HG02870 (cell line): ENCODE results near the gene RFX5.
"Not testable (repeated sequence)": the region's sequence is repeated elsewhere in the genome, so short reads cannot be mapped to it uniquely, and the experiment has no call there.

Source experiments
- ATAC-seq: cut with Tn5 transposase; IDR thresholded peaks from one replicate; pipeline ENCODE4 v1.9.1; 2021; ENCODE audit warnings: mild to moderate bottlenecking, moderate library complexity; ENCODE audit not compliant: unreplicated experiment

RFX5 gene

DNA sequence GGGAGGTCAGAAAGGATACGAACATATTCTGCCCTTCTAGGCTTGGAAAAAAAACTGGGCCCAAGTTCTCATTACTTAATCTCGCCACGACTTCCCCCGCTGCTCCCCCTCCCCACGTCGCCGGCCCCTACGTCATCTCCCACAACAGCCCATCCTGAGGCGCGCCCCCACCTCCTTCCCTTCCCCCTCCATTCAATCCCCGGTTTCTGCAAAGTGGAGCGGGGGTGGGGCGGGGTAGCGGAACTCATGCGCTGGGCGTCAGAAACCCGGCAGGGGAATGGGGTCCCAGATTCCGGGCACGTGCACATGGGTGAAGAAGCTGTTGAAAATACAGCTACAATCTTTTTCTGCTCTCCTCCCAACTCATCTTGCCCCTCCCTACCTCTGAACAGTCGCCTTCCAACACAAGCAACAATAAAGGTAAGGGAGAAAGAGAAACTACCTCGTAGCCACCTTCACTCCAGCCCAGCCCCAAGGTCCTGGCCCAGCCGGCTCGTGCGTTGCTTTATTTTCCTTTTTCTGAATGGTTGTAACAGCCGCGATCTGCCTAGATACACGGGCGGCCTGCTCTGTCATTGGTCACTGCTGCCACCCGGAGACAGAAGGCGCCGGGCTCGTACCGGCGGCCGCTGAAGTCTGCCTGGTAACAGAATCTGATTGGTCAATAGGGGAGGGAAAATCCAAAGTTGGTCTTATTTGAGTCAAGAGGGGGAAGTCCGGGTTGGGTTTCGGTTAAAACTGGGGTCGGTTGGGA is at the start of gene RFX5:
TSS of gene RFX5 (minus strand) at position 484 of the 754 bp plus-strand sequence. CDS start 932 bp downstream, outside the sequence.
- peak; percentile 92 for ATAC-seq

DNA sequence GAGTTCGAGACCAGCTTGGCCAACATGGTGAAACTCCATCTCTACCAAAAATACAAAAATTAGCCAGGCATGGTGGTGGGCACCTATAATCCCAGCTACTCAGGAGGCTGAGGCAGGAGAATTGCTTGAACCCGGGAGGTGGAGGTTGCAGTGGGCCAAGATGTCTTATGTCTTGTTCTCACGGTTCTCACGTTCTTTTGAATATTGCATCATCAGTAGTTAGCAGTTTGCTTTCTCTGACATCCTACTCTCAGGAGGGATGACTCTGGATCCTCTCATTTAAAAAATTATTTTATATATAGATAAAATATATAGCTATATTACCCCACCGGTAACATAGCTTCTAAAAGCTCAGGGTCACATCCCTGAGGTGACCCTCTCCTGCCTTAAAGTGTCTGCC is 49.2 kb upstream of the RFX5 start:
- ATAC-seq = not testable (repeated sequence)

DNA sequence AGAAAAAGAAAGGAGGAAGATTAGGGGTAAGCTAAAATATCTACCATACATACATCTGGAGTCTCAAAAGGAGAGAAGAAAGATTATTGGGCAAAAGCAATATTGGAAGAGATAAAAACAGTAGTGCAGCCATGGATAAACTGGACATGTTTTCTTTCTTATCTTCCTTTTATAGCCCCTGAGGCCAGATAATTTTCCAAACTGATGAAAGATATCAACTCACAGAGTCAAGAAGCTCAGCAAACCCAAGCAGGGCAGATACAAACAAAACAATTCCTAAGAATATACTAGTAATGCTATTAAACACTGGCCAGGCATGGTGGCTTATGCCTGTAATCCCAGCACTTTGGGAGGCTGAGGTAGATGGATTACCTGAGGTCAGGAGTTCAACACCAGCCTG is 46.5 kb upstream of the RFX5 start:
- ATAC-seq = no peak

GRCh38 chr1:151391079-151391563 is 44.1 kb upstream of the RFX5 start:
- ATAC-seq = no peak

DNA sequence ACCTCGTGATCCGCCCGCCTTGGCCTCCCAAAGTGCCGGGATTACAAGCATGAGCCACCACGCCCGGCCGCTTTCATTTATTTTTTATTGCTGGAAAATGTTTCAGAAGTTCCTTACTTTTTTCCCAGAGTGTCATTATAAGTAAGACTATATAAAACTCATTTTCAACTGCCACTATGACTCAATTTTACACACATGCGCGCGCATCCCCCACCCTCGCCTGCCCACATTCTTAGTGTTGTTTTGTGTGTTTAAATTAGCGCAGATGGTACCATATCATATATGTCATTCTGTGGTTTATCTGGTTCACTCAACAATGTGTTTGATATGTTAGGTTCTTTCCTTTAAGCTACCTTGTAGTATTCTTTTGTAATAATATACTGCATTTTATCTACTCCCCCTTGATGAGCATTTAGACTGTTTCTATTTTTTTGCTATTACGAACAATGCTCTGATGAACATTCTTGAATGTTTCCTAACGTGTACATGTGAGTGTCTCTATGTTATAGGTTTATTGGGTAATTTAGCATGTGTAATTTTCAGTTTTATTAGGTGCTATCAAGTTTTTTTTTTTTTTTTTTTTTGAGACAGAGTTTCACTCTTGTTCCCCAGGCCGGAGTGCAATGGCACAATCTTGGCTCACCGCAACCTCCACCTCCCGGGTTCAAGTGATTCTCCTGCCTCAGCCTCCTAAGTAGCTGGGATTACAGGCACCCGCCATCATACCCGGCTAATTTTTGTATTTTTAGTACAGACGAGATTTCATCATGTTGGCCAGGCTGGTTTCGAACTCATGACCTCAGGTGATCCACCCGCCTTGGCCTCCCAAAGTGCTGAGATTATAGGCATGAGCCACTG is 43.4 kb upstream of the RFX5 start:
- ATAC-seq = not testable (repeated sequence)

DNA sequence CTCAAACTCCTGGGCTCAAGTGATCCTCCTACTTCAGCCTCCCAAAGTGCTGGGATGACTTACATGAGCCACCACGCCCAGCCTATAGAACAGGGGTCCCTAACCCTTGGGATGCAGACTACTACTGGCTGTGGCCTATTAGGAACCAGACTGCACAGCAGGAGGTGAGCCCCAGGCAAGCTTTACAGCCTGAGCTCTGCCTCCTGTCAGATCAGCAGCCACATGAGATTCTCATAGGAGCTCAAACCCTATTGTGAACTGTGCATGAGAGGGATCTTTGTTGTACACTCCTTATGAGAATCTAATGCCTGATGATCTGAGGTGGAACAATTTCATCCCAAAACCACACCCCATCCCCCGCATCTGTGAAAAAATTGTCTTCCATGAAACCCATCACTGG is 39.0 kb upstream of the RFX5 start:
- no peak for ATAC-seq

GRCh38 chr1:151384584-151384983 is 37.5 kb upstream of the RFX5 start:
- ATAC-seq = no peak

DNA sequence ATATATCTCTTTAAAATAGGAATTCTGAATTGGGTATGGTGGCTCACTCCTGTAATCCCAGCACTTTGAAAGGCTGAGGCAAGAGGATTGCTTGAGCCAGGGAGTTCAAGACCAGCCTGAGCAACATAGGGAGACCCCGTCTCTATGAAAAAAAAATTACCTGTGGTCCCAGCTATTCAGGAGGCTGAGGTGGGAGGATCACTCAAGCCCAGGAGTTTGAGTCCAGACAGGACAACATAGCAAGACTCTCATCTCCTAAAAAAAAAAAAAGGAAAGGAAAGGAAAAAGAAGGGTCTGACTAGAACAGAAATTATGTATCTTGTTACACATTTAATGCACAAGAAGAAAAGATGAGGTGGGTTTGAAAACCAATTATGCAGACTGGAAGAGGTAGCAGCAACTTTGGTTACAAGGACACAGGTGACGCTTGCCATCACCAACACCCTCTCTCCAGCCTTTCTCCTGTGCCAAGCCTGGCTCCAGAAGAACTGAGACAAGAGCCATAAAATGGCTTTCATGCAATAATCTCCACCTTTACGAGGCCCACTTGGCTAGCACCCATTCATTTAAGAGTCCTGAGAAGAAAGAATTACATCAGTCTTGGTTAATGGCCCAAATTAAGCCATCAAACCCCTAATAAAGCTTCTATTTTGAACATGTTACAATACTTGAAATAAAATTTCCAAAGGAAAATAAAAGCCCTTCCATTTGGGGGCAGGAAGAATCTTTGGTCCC is 30.3 kb upstream of the RFX5 start:
- no peak for ATAC-seq

GRCh38 chr1:151373196-151373595 is 26.1 kb upstream of the RFX5 start:
- no peak for ATAC-seq

- ATAC-seq = no peak
Measured at GRCh38 chr1:151372058-151372934, 25.2 kb upstream of the RFX5 start, which contains the start of gene SELENBP1. Gene SELENBP1, minus strand, starts transcription at chr1:151372705. Its CDS starts 64 bp downstream, at chr1:151372641.

GRCh38 chr1:151371370-151372057 is 24.5 kb upstream of the RFX5 start:
- no peak for ATAC-seq

GRCh38 chr1:151370211-151370911 is 23.3 kb upstream of the RFX5 start:
- ATAC-seq = no peak

GRCh38 chr1:151369621-151370048 is 22.6 kb upstream of the RFX5 start:
- no peak for ATAC-seq

DNA sequence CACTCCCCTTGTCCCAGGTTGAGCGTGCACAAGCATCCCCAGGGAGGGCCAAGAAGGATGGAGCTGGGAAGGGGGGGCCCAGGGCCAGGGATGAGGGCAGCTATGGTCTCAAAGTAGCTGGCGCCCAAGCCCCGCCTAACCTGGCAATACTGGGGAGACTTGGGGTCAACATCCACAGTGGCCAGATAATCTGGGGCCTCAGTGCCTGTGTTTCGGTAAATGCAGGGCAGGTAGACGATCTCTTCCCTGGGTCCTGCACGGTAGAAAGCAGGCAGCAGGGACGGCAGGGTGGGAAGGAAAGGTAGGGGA is 22.2 kb upstream of the RFX5 start:
- no peak for ATAC-seq

DNA sequence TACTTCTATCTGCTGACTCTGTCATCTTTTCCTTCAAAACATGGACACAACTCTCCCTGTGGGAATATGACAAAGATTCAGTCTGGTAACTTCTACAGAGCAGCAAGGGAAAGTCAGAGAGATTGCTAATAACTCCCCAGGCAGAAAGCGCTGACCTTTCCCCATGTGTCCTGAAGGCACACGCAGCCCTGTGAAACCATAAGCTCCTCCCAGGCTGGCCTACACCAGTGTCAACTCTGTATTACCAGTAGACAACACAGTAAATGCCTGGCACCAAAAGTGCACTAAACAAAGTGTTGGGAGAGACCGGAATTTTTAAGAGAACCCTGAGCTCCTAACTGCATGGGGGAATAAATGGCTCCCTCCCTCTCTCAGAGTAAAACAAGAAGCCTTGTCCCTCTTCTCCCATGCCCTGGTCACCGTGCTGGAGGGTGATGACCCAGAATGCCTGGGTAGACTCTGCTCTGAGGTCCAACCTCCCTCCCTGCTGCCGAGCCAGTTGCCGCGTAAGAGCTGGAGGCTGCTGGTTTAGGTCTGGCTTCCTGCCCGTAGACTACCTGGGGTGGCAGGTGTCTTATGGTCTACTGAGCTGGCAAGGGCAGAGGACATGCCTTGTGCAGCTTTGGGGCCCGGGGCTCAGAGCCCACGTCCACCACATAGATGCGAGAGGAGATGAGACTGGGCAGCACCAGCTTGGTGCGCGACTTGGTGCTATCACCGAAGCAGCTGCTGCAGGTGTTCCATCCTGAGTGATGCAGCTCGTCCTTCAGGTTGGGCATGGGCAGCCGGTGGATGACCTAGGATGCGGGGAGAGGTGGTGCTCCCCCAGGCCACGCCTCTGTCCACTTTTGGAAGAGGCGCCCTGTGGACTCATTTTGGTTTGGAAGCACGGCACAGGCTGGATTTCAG is 21.6 kb upstream of the RFX5 start:
- no peak for ATAC-seq

DNA sequence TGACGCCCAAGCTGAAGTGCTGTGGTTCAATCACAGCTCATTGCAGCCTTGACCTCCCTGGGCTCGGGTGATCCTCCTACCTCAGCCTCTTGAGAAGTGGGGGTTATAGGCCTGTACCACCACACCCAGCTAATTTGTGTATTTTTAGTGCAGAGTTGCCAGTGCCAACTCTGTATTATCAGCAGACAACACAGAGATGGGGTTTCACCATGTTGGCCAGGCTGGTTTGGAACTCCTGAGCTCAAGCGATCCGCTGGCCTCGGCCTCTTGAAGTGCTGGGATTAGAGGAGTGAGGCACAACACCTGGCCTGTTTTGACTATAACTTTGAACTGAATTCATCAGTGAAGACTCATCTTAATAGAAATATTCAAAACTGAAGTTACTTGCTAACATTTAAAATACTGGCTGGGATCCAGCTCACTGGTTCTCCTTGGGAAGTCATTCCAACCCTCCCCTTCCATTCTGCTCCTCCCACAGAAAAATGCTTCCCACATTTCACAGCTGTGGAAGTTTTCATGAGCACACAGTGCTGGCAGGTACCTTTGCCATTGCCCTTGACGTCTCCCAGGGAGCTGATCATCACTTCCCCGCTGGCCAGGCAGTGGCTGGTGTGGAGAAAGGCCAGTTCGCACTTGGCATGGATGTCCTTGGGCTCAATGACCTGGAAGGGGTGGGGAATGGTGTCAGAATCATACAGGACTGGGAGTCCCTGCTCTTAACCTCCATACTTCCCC is 20.8 kb upstream of the RFX5 start:
- ATAC-seq = no peak

DNA sequence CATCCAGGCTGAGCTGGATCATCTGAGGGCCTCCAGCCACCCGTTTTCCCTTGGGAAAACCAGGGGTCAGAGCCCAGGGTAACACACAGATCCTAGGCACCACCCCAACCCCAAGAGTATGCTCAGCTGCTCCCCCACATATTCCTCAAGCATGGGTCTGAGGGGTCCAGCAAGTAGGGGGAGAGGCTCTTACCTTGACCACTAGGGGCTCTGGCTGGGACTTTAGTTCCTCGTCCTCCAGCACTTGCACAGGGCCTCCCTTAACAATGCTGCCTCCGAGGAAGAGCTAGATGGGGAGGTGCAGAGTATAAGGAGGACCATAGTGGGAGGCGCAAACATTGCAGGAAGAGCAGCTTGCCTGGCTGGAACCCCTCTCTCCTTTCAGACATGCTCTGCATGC is 17.9 kb upstream of the RFX5 start:
- no peak for ATAC-seq
